PC-9 (cell line): Measurements from ENCODE around the gene KCNN3. TPM values are rescaled to one million over a fixed set of nuclear protein-coding genes. Genes with fewer than 3 reads are reported as not detected.

ENCODE experiments used
- BruUV-seq: library from RNA; stranded (reverse); fragments of 400-500 nt; replicated peaks from 2 replicates; lab custom pipeline; 2021; lab: Mats Ljungman, UMichigan
- CTCF ChIA-PET: fragments of 300-600 bp; sonication (Branson Sonifier 250); formaldehyde crosslinking; loops from one replicate; lab custom pipeline; 2022; ENCODE audit warnings: antibody characterized with exemption; lab: Charles Lee
- POLR2A ChIA-PET: fragments of 300-600 bp; sonication (Branson Sonifier 250); formaldehyde crosslinking; loops from one replicate; lab custom pipeline; 2022; ENCODE audit warnings: antibody characterized with exemption; ENCODE audit not compliant: unreplicated experiment; lab: Charles Lee
- DNase-seq, 2 experiments: peaks; one replicate each; pipeline versions ENCODE4 v3.0.0 to v3.0.0-alpha.2; 2015 to 2022; ENCODE audit warnings: mixed read lengths in 1 of 2
- H2AFZ ChIP-seq: fragments of 200-600 bp; sonication (generic); 2 replicates; pipeline ENCODE4 v1.8.1; 2017; ENCODE audit warnings: antibody characterized with exemption
- H3F3A ChIP-seq: fragments of 200-600 bp; sonication (generic); 2 replicates; pipeline ENCODE4 v1.8.1; 2017; ENCODE audit warnings: antibody characterized with exemption, mild to moderate bottlenecking, low read depth; ENCODE audit not compliant: insufficient read depth
- H3K27ac ChIP-seq: fragments of 200-600 bp; sonication (generic); 2 replicates; pipeline ENCODE4 v1.6.1; 2016; ENCODE audit warnings: mixed run types
- H3K27me3 ChIP-seq: fragments of 200-600 bp; sonication (generic); 2 replicates; pipeline ENCODE4 v1.6.1; 2016; ENCODE audit warnings: low read depth, mixed run types; ENCODE audit not compliant: insufficient read depth
- H3K36me3 ChIP-seq: fragments of 200-600 bp; sonication (generic); 2 replicates; pipeline ENCODE4 v1.6.1; 2016; ENCODE audit warnings: low read depth, mixed run types
- H3K4me1 ChIP-seq: fragments of 200-600 bp; sonication (generic); replicated peaks from 2 replicates; pipeline ENCODE4 v1.6.1; 2016; ENCODE audit warnings: mixed run types; ENCODE audit not compliant: insufficient read depth
- H3K4me2 ChIP-seq: fragments of 200-600 bp; sonication (generic); 2 replicates; pipeline ENCODE4 v1.6.1; 2017; ENCODE audit warnings: mixed run types
- H3K4me3 ChIP-seq: fragments of 200-600 bp; sonication (generic); 2 replicates; pipeline ENCODE4 v1.6.1; 2016; ENCODE audit warnings: mixed run types
- H3K79me2 ChIP-seq: fragments of 200-600 bp; sonication (generic); 2 replicates; pipeline ENCODE4 v1.6.1; 2017; ENCODE audit warnings: low read depth, mixed run types
- H3K9me2 ChIP-seq: fragments of 200-600 bp; sonication (generic); 2 replicates; pipeline ENCODE4 v1.8.1; 2017; ENCODE audit warnings: mild to moderate bottlenecking; ENCODE audit not compliant: insufficient read depth
- H3K9me3 ChIP-seq: fragments of 200-600 bp; sonication (generic); 2 replicates; pipeline ENCODE4 v1.8.1; 2016; ENCODE audit warnings: low read depth; ENCODE audit not compliant: insufficient read depth
- H4K20me1 ChIP-seq: fragments of 200-600 bp; sonication (generic); 2 replicates; pipeline ENCODE4 v1.8.1; 2017; ENCODE audit not compliant: insufficient read depth
- EZH2 ChIP-seq: fragments of 200-600 bp; sonication (generic); IDR thresholded peaks from 2 replicates; pipeline ENCODE4 v1.8.0; 2017; ENCODE audit warnings: antibody characterized with exemption, low read depth
- intact Hi-C: fragments of 100-400 bp; cut with micrococcal nuclease; formaldehyde crosslinking; loops from one replicate; pipeline ENCODE4 v1.10.0; 2022; ENCODE audit not compliant: unreplicated experiment
- total RNA-seq: library from RNA; stranded (reverse); gene quantifications from 2 replicates; pipeline ENCODE4 v1.2.3, GENCODE V29; 2021
- TF ChIP-seq, protein P1 (sequence below): fragments of 200-600 bp; sonication (generic); conservative IDR thresholded peaks from 2 replicates; pipeline ENCODE4 v1.6.1; 2017; ENCODE audit warnings: mixed run types, antibody characterized with exemption, mild to moderate bottlenecking, moderate library complexity

KCNN3 gene
- total RNA-seq, 1 experiment from 2014 or later, result 1.1 TPM

DNA sequence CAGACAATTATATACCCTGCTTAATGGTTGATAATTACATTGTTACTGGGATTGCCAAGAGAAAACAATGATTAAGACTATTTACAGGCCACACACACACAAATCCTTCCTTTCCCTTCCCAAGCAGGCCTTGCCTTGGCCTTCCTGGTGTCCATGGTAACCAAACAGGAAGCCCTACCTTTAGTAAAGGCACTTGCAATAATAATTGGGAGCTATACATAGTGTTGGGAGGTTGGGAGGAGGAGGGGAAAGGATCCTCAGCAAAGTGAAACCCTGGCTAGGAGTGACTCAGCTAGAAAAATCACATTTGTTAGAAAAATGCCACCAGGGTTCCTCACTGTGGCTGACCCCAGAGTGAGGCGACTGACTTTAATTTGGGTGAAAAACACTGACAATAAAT lies 139.8 kb downstream of the KCNN3 start:
- peaks cover 17% of the 10 kb centered on the region for H3K4me1 ChIP-seq
- H3K27ac ChIP-seq, result peak overlapping the region; percentile 70
- POLR2A ChIA-PET, result no interaction called here
- H3K27me3 ChIP-seq, result no peaks in the 10 kb centered on the region
- peak overlapping the region; percentile 32 for H3K4me2 ChIP-seq
- no peaks in the 10 kb centered on the region for H3F3A ChIP-seq
- peak overlapping the region; percentile 9; the same call in 1 of the 2 replicates for H2AFZ ChIP-seq
- CTCF ChIA-PET, result interaction anchor here (0.5 kb wide), 1 partner anchor 162 kb away, joined by 17 read pairs; no protein-coding TSS in a partner anchor
- no peak overlapping the region for H3K4me3 ChIP-seq
- no peaks in the 10 kb centered on the region for H3K36me3 ChIP-seq
- no peaks in the 10 kb centered on the region for H4K20me1 ChIP-seq
- TF ChIP-seq, protein P1, sequence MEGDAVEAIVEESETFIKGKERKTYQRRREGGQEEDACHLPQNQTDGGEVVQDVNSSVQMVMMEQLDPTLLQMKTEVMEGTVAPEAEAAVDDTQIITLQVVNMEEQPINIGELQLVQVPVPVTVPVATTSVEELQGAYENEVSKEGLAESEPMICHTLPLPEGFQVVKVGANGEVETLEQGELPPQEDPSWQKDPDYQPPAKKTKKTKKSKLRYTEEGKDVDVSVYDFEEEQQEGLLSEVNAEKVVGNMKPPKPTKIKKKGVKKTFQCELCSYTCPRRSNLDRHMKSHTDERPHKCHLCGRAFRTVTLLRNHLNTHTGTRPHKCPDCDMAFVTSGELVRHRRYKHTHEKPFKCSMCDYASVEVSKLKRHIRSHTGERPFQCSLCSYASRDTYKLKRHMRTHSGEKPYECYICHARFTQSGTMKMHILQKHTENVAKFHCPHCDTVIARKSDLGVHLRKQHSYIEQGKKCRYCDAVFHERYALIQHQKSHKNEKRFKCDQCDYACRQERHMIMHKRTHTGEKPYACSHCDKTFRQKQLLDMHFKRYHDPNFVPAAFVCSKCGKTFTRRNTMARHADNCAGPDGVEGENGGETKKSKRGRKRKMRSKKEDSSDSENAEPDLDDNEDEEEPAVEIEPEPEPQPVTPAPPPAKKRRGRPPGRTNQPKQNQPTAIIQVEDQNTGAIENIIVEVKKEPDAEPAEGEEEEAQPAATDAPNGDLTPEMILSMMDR, result no peak
- no peak for TF ChIP-seq EZH2
- no peaks in the 10 kb centered on the region for H3K79me2 ChIP-seq
- BruUV-seq, result no TSS peak
- peak; percentile 52 to 85 for DNase-seq
- H3K9me2 ChIP-seq, result no peaks in the 10 kb centered on the region
- intact Hi-C loops, result no loop called here
- no peaks in the 10 kb centered on the region for H3K9me3 ChIP-seq

DNA sequence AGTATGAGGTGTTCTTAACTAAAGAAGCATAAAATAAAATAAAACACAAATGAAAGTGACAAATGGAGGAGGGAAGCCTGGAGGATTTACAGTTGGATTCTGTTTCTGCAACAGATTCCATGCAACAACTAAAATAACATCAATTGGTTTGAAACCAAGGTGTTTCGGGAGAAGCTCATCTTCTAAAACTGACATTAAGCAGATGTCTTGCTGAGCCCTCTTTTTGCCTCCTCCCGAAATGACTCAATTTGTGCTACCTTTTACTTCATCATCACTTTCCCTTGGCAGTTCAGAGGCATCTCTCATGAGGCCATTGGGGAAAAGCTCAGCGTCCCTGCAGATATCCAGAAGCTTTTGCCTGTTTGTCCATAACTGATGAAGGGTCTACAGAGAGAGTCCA lies 140.5 kb downstream of the KCNN3 start:
- 0 out of 2 replicates have a peak overlapping the region, but pooled peaks have one; percentile 9 for H2AFZ ChIP-seq
- POLR2A ChIA-PET, result no interaction called here
- no peaks in the 10 kb centered on the region for H3K27me3 ChIP-seq
- no peaks in the 10 kb centered on the region for H3K9me3 ChIP-seq
- no peaks in the 10 kb centered on the region for H3K36me3 ChIP-seq
- CTCF ChIA-PET, result interaction anchor here (0.5 kb wide), 2 partner anchors 163 to 270 kb away, joined by 4 to 17 read pairs; no protein-coding TSS in a partner anchor
- no peak overlapping the region for H3K4me3 ChIP-seq
- no peaks in the 10 kb centered on the region for H3K9me2 ChIP-seq
- H4K20me1 ChIP-seq, result no peaks in the 10 kb centered on the region
- peak overlapping the region; percentile 70 for H3K27ac ChIP-seq
- no peak for DNase-seq
- no peaks in the 10 kb centered on the region for H3K79me2 ChIP-seq
- H3F3A ChIP-seq, result no peaks in the 10 kb centered on the region
- H3K4me1 ChIP-seq, result peaks cover 17% of the 10 kb centered on the region
- TF ChIP-seq EZH2, result no peak
- TF ChIP-seq, protein P1, result no peak
- intact Hi-C loops, result no loop called here
- H3K4me2 ChIP-seq, result peak overlapping the region; percentile 32
- no TSS peak for BruUV-seq

DNA sequence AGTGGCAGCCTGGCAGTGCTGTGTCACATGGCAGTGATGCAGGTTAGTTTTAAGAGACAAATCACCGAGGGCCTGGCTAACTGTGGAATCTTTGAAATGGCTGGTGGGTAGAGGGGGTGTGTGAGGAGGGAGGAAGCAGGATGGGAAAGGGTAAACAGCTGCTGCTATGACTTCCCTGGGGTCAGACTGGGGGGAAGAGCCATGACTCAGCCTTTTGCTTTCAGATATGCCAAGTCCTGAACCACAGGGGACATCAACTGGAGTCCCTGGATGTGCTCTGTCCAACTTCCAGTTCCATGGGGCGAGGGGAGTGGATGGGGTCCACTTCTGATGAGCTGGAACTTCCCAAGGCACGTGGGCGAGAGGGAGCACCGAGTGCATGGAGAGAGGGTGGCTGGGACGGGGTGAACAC lies 141.0 kb downstream of the KCNN3 start:
- Histone ChIP-seq H3K79me2 (no peaks in the 10 kb centered on the region), H3K4me1 (peaks cover 17% of the 10 kb centered on the region), H3K9me3 (no peaks in the 10 kb centered on the region), H3F3A (no peaks in the 10 kb centered on the region), H3K27me3 (no peaks in the 10 kb centered on the region), H2AFZ (no peak overlapping the region), H3K9me2 (no peaks in the 10 kb centered on the region), H3K27ac (no peak overlapping the region), H3K4me2 (no peak overlapping the region), H4K20me1 (no peaks in the 10 kb centered on the region), H3K4me3 (no peak overlapping the region), H3K36me3 (no peaks in the 10 kb centered on the region)
- no peak for DNase-seq
- ChIA-PET POLR2A (no interaction called here), CTCF (no interaction called here)
- intact Hi-C loops, result no loop called here
- no TSS peak for BruUV-seq
- no peak for TF ChIP-seq EZH2
